GM23338 (cell line): ENCODE measurements around the gene ZNF580.

ENCODE experiments used
- CREB1 ChIP-seq: fragments of 250-450 bp; sonication (Bioruptor Pico); IDR thresholded peaks from 2 replicates; pipeline ENCODE4 v1.5.0; 2020; ENCODE audit warnings: low read depth, mild to moderate bottlenecking, moderate library complexity
- EZH2 ChIP-seq: fragments of 200-600 bp; sonication (generic); IDR thresholded peaks from one replicate; pipeline ENCODE4 v1.8.0; 2017; ENCODE audit warnings: antibody characterized with exemption, mild to moderate bottlenecking, low read depth; ENCODE audit not compliant: unreplicated experiment
- EZH2phosphoT487 ChIP-seq: fragments of 200-600 bp; sonication (generic); IDR thresholded peaks from one replicate; pipeline ENCODE4 v1.8.1; 2018; ENCODE audit warnings: antibody characterized with exemption; ENCODE audit not compliant: unreplicated experiment
- JUNB ChIP-seq: IDR thresholded peaks from one replicate; pipeline ENCODE4 v1.6.1; 2016; ENCODE audit warnings: antibody characterized with exemption; ENCODE audit not compliant: unreplicated experiment
- NANOG ChIP-seq: IDR thresholded peaks from 2 replicates; pipeline ENCODE4 v1.6.1; 2016; ENCODE audit warnings: antibody characterized with exemption, borderline replicate concordance
- POLR2AphosphoS5 ChIP-seq: IDR thresholded peaks from 2 replicates; pipeline ENCODE4 v1.6.1; 2016; ENCODE audit warnings: antibody characterized with exemption, low read depth
- ZNF114 ChIP-seq: fragments of 250-450 bp; sonication (Bioruptor Pico); IDR thresholded peaks from 2 replicates; pipeline ENCODE4 v1.5.0; 2020; ENCODE audit warnings: mild to moderate bottlenecking, moderate library complexity
- ZNF331 ChIP-seq: fragments of 250-450 bp; sonication (Bioruptor Pico); IDR thresholded peaks from 2 replicates; pipeline ENCODE4 v1.5.0; 2020; ENCODE audit warnings: low read depth, mild to moderate bottlenecking, moderate library complexity
- TF ChIP-seq, protein P1 (sequence below), 2 experiments: fragments of 200-600 bp in 1 of 2; sonication (generic) in 1 of 2; conservative IDR thresholded peaks; 2 replicates each; pipeline versions ENCODE4 v1.5.1 to v1.6.1; 2016 to 2017; ENCODE audit warnings: antibody characterized with exemption in 2 of 2, low read depth in 2 of 2, mild to moderate bottlenecking in 2 of 2, moderate library complexity in 1 of 2
- TF ChIP-seq, protein P2 (sequence below): IDR thresholded peaks from 2 replicates; pipeline ENCODE4 v1.6.1; 2016; ENCODE audit warnings: antibody characterized with exemption
- TF ChIP-seq, protein P3 (sequence below): IDR thresholded peaks from one replicate; pipeline ENCODE4 v1.6.1; 2018; ENCODE audit warnings: antibody characterized with exemption; ENCODE audit not compliant: unreplicated experiment

DNA sequence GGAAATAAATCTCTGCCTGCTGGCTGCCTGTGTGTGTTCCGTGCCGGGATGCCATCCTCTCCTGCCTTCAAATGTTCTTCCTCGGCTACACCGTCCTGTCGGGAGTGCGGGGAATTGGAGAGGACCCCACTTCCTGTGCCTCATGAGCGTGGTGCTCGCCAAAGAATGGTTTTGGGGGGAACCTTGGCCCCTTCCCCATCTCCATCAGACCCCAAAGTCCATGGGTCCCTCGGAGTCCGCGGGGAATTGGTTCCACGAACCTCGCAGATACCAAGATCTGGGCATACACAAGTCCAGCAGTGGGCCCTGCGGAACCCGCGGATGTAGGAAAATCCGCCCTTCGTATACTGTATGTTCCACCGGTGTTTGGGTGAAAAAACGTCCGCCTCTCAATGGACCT, 37.7 kb upstream of the ZNF580 start:
- TF ChIP-seq, protein P1, sequence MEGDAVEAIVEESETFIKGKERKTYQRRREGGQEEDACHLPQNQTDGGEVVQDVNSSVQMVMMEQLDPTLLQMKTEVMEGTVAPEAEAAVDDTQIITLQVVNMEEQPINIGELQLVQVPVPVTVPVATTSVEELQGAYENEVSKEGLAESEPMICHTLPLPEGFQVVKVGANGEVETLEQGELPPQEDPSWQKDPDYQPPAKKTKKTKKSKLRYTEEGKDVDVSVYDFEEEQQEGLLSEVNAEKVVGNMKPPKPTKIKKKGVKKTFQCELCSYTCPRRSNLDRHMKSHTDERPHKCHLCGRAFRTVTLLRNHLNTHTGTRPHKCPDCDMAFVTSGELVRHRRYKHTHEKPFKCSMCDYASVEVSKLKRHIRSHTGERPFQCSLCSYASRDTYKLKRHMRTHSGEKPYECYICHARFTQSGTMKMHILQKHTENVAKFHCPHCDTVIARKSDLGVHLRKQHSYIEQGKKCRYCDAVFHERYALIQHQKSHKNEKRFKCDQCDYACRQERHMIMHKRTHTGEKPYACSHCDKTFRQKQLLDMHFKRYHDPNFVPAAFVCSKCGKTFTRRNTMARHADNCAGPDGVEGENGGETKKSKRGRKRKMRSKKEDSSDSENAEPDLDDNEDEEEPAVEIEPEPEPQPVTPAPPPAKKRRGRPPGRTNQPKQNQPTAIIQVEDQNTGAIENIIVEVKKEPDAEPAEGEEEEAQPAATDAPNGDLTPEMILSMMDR (conservative IDR thresholded peaks at IDR 0.05; ENCODE audit: low read depth in 2 of 2): no peak
- no peak for TF ChIP-seq CREB1 (CRISPR knock-in tag)
- TF ChIP-seq EZH2: no peak
- TF ChIP-seq, protein P2, sequence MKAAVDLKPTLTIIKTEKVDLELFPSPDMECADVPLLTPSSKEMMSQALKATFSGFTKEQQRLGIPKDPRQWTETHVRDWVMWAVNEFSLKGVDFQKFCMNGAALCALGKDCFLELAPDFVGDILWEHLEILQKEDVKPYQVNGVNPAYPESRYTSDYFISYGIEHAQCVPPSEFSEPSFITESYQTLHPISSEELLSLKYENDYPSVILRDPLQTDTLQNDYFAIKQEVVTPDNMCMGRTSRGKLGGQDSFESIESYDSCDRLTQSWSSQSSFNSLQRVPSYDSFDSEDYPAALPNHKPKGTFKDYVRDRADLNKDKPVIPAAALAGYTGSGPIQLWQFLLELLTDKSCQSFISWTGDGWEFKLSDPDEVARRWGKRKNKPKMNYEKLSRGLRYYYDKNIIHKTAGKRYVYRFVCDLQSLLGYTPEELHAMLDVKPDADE: no peak
- no peak for TF ChIP-seq POLR2AphosphoS5
- no peak for TF ChIP-seq JUNB
- no peak for TF ChIP-seq EZH2phosphoT487
- TF ChIP-seq NANOG: no peak
- TF ChIP-seq, protein P3, sequence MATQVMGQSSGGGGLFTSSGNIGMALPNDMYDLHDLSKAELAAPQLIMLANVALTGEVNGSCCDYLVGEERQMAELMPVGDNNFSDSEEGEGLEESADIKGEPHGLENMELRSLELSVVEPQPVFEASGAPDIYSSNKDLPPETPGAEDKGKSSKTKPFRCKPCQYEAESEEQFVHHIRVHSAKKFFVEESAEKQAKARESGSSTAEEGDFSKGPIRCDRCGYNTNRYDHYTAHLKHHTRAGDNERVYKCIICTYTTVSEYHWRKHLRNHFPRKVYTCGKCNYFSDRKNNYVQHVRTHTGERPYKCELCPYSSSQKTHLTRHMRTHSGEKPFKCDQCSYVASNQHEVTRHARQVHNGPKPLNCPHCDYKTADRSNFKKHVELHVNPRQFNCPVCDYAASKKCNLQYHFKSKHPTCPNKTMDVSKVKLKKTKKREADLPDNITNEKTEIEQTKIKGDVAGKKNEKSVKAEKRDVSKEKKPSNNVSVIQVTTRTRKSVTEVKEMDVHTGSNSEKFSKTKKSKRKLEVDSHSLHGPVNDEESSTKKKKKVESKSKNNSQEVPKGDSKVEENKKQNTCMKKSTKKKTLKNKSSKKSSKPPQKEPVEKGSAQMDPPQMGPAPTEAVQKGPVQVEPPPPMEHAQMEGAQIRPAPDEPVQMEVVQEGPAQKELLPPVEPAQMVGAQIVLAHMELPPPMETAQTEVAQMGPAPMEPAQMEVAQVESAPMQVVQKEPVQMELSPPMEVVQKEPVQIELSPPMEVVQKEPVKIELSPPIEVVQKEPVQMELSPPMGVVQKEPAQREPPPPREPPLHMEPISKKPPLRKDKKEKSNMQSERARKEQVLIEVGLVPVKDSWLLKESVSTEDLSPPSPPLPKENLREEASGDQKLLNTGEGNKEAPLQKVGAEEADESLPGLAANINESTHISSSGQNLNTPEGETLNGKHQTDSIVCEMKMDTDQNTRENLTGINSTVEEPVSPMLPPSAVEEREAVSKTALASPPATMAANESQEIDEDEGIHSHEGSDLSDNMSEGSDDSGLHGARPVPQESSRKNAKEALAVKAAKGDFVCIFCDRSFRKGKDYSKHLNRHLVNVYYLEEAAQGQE: no peak
- TF ChIP-seq ZNF114 (CRISPR knock-in tag): no peak
- no peak for TF ChIP-seq ZNF331 (CRISPR knock-in tag)
